GM12872 (cell line): Measurements from ENCODE around the gene KHDC4.

Experiments used
- TF ChIP-seq, protein P1 (sequence below): IDR thresholded peaks from 3 replicates; pipeline ENCODE4 v1.5.1; 2011; ENCODE audit warnings: low read depth, mild to moderate bottlenecking, low read length, moderate library complexity; ENCODE audit not compliant: insufficient read depth

Gene KHDC4

DNA sequence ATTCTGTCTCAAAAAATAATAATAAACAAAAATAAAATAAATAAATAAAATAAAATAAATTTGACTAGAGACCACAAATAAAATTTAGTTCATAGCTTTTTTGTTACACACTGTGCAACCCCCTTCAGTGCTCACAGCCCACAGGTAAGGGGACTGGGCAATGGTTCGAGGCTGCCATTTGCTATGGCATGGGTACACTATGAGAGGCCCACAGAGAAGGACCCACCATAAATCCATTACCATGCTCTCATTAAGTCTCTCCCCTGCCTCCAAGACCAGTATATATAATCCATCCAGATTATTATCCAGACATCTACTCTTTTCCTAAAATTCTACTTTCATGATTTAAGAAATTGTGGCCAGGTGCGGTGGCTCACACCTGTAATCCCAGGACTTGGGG, 14.4 kb downstream of the KHDC4 start:
- TF ChIP-seq, protein P1, sequence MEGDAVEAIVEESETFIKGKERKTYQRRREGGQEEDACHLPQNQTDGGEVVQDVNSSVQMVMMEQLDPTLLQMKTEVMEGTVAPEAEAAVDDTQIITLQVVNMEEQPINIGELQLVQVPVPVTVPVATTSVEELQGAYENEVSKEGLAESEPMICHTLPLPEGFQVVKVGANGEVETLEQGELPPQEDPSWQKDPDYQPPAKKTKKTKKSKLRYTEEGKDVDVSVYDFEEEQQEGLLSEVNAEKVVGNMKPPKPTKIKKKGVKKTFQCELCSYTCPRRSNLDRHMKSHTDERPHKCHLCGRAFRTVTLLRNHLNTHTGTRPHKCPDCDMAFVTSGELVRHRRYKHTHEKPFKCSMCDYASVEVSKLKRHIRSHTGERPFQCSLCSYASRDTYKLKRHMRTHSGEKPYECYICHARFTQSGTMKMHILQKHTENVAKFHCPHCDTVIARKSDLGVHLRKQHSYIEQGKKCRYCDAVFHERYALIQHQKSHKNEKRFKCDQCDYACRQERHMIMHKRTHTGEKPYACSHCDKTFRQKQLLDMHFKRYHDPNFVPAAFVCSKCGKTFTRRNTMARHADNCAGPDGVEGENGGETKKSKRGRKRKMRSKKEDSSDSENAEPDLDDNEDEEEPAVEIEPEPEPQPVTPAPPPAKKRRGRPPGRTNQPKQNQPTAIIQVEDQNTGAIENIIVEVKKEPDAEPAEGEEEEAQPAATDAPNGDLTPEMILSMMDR, result no peak

- TF ChIP-seq, protein P1, result no peak
Observed at GRCh38 chr1:155918660-155919059, 15.6 kb downstream of the KHDC4 start.

DNA sequence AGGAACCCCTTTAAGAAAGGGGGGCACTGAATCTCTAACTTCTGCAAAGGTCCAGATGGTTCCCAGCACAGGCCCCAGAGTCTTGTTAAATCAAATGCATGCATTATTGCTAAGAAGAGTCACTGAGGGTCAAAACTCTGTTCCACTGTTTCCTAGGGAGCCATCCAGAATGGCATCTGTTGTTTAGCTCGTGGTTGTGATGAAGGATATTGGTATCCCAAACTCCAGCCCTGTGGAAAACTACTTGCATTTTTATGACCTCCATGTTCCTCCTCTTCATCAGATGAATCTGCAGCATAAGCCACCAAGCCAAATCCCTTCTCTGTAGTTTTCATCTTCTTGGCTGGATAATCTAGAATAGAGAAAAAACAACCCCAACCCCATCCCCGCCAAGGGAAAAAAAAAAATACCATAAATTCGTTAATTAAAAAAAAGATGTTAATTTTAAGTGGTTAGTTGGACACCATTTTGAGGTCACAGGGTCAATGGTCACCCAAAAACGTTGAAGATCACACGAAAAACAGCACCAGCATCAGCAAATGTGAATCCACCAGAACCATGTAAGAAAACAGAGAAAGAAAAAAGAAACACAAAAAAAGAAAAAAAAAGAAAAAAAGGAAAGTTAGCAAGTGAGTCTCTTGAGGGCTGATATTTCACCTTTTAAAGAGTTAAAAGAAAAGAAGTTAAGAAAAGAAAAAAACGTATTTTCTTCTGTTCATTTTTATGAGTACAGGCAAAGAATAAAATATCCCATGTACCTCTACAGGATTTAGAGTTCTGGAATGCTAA, 20.1 kb downstream of the KHDC4 start:
- TF ChIP-seq, protein P1, result no peak

- TF ChIP-seq, protein P1, result no peak
Observed at GRCh38 chr1:155912056-155912536, 22.1 kb downstream of the KHDC4 start.

- TF ChIP-seq, protein P1, result no peak
Observed at GRCh38 chr1:155911156-155912055, 22.8 kb downstream of the KHDC4 start, which contains the start of gene RIT1. Gene RIT1, minus strand, starts transcription at chr1:155911349. Its CDS starts 588 bp downstream, at chr1:155910761.

DNA sequence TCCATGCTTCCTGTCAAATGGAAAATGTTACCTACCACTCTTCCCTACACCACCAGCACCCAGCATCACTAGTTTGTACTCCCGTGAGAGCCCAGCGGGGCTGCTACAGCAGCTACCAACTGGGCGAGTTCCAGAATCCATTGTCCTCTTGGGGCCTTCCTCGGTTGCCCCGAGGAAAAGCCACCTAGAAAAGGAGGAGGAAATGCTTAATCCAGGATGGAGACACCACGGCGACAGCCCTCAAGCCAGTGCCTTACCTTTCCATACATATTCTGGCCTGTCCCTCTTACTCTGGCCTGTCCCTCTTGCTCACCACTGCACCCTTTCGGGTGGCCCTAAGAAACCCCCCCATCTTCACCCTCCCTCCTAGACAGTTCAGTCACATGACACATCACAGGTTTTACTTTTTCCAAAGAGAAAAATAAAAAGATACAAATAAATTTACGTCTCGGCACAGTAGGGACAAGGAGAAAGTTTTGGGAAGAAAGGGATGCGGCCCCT, 23.5 kb downstream of the KHDC4 start:
- TF ChIP-seq, protein P1, result peak; percentile 24; the same call in 1 of the 3 replicates

- TF ChIP-seq, protein P1, result no peak
Observed at GRCh38 chr1:155909894-155910293, 24.3 kb downstream of the KHDC4 start.
